Measurements from ENCODE around the gene PHF5A. TPM values are rescaled to one million over a fixed set of nuclear protein-coding genes. Genes with fewer than 3 reads are reported as not detected.

PHF5A gene
- total and polyA plus RNA-seq, 2 donors (not counting 1 experiment from before 2014, with no cell fraction given) = 61.5 to 63.3 TPM

DNA sequence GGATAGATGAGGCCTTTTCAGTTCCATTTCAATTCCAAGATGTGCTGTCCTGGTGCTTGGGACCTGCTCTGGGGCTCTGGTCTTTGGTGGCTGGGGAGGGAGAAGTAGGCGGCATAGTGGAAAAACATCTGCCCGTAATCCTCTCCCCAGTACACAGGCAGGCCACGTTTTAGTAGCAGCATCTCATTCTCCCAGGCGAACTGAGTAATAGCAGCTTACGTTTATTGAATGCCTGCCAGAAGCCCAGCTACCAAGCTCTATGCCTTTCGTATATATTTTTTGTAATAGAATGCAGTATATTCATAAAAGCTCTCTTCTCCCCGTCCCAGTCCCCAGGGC, 11.9 kb upstream of the PHF5A start:
- Histone ChIP-seq H3K27me3 (ENCODE audit: control insufficient read depth, insufficient read depth, low read length) (no peaks in the 10 kb centered on the region), H4K20me1 (ENCODE audit: control insufficient read depth, extremely low read depth, insufficient read depth, low read length) (no peaks in the 10 kb centered on the region), H3K9ac (ENCODE audit: insufficient read depth, low read length) (no peak overlapping the region), H3K4me1 (ENCODE audit: control insufficient read depth, extremely low read depth, insufficient read depth, low read length) (peaks cover 41% of the 10 kb centered on the region), H3K79me2 (ENCODE audit: control insufficient read depth, insufficient read depth, low read length) (peaks cover 52% of the 10 kb centered on the region), H3K4me2 (ENCODE audit: extremely low read depth, insufficient read depth, low read length) (peak overlapping the region; percentile 79), H3K4me3 (replicated peaks in 1 of 4; ENCODE audit: control extremely low read depth in 1 of 4, insufficient read depth in 1 of 4, low read depth in 3 of 4, low read length in 4 of 4) (no peak overlapping the region), H3K36me3 (ENCODE audit: control insufficient read depth, insufficient read depth, low read length) (no peaks in the 10 kb centered on the region), H3K27ac (ENCODE audit: insufficient read depth, low read length) (peak overlapping the region; percentile 83), H3K9me3 (ENCODE audit: control insufficient read depth, insufficient read depth, low read depth, low read length) (no peaks in the 10 kb centered on the region), H2AFZ (ENCODE audit: low read length) (no peak overlapping the region)
- no peak for TF ChIP-seq EZH2 (IDR thresholded peaks at IDR 0.05; ENCODE audit: low read length, missing control alignments)
- TF ChIP-seq, protein P1, sequence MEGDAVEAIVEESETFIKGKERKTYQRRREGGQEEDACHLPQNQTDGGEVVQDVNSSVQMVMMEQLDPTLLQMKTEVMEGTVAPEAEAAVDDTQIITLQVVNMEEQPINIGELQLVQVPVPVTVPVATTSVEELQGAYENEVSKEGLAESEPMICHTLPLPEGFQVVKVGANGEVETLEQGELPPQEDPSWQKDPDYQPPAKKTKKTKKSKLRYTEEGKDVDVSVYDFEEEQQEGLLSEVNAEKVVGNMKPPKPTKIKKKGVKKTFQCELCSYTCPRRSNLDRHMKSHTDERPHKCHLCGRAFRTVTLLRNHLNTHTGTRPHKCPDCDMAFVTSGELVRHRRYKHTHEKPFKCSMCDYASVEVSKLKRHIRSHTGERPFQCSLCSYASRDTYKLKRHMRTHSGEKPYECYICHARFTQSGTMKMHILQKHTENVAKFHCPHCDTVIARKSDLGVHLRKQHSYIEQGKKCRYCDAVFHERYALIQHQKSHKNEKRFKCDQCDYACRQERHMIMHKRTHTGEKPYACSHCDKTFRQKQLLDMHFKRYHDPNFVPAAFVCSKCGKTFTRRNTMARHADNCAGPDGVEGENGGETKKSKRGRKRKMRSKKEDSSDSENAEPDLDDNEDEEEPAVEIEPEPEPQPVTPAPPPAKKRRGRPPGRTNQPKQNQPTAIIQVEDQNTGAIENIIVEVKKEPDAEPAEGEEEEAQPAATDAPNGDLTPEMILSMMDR (conservative IDR thresholded peaks at IDR 0.05 in 1 of 2, IDR thresholded peaks at IDR 0.05 in 1 of 2; ENCODE audit: low read depth in 1 of 2, low read length in 2 of 2) = no peak
- DNase-seq (ENCODE audit: low read depth in 2 of 2) = peak; percentile 83 to 86

DNA sequence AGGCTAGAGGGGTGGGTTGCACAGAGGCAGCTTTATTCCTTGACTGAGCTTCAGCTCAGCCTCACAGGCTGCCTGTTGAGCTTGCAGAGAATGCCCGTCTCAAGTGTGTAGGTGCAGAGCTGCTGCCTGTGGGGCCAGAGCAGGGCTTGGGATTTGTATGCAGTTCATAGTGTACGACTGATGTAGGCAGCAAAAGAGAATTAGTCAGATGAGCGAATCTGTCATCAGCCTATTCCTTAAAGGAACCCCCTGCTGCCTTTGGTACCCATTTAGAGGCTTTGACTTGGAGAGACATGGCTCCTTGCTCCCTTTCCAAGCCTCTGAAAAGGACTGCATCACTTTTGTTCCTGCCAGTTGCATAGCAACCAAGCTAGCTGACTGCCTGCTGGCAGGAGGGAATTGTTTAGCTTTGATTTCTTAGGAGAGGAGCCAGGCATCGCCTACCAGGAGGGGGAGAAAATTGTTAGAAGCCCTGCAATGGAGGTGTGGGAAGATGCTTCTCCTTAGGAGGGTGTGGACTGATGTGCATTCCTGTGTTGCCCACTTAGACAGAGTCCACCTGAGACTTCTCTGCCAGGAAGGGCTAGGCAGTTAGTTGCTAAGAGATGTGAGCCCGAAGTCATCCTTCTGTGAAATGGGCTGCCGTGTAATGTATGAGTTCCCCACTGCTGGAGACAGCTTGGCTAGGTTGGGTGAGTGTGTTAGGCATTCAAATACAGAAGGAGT, 11.3 kb upstream of the PHF5A start:
- Histone ChIP-seq H3K27ac (ENCODE audit: insufficient read depth, low read length) (peak overlapping the region; percentile 83), H3K36me3 (ENCODE audit: control insufficient read depth, insufficient read depth, low read length) (no peaks in the 10 kb centered on the region), H3K4me1 (ENCODE audit: control insufficient read depth, extremely low read depth, insufficient read depth, low read length) (peaks cover 41% of the 10 kb centered on the region), H4K20me1 (ENCODE audit: control insufficient read depth, extremely low read depth, insufficient read depth, low read length) (no peaks in the 10 kb centered on the region), H3K9me3 (ENCODE audit: control insufficient read depth, insufficient read depth, low read depth, low read length) (no peaks in the 10 kb centered on the region), H3K9ac (ENCODE audit: insufficient read depth, low read length) (no peak overlapping the region), H3K4me2 (ENCODE audit: extremely low read depth, insufficient read depth, low read length) (peak overlapping the region; percentile 79), H3K4me3 (replicated peaks in 1 of 4; ENCODE audit: control extremely low read depth in 1 of 4, insufficient read depth in 1 of 4, low read depth in 3 of 4, low read length in 4 of 4) (peak overlapping the region in 1 of 4 experiments; percentile 8), H3K79me2 (ENCODE audit: control insufficient read depth, insufficient read depth, low read length) (peaks cover 53% of the 10 kb centered on the region), H3K27me3 (ENCODE audit: control insufficient read depth, insufficient read depth, low read length) (no peaks in the 10 kb centered on the region), H2AFZ (ENCODE audit: low read length) (no peak overlapping the region)
- peak; percentile 72 to 73 for DNase-seq (ENCODE audit: low read depth in 2 of 2)
- TF ChIP-seq EZH2 (IDR thresholded peaks at IDR 0.05; ENCODE audit: low read length, missing control alignments) = no peak
- TF ChIP-seq, protein P1 (conservative IDR thresholded peaks at IDR 0.05 in 1 of 2, IDR thresholded peaks at IDR 0.05 in 1 of 2; ENCODE audit: low read depth in 1 of 2, low read length in 2 of 2) = peak; percentile 16 to 22

DNA sequence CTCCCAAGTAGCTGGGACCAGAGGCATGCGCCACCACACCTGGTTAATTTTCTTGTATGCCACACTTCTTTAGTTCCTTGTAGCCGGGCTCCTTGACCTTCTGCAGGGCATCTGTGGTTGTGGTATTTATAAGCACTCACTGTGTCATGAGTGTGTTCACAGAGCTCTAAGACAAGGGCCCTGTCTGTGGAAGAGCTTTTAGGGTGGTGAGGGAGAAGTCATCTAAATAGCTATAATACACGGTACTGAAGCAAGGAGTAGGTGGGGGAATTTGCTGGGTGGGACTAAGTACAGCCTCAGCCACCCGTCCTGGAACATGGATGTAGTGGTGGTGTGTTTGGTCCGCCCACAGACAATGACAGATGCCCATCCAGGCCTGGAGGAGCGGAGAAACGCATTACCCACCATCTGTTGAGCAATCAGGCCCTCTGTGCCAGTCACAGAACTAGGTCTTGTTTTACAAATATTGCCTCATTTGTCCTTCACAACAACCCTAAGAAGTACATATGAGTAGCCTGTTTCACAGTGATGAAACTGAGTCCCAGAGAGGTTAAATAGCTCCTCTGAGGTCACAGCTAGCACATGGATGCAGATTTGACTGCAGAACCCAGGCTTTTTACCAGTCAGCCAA, 10.5 kb upstream of the PHF5A start:
- Histone ChIP-seq H3K36me3 (ENCODE audit: control insufficient read depth, insufficient read depth, low read length) (no peaks in the 10 kb centered on the region), H3K9me3 (ENCODE audit: control insufficient read depth, insufficient read depth, low read depth, low read length) (no peaks in the 10 kb centered on the region), H4K20me1 (ENCODE audit: control insufficient read depth, extremely low read depth, insufficient read depth, low read length) (no peaks in the 10 kb centered on the region), H2AFZ (ENCODE audit: low read length) (no peak overlapping the region), H3K4me2 (ENCODE audit: extremely low read depth, insufficient read depth, low read length) (no peak overlapping the region), H3K4me1 (ENCODE audit: control insufficient read depth, extremely low read depth, insufficient read depth, low read length) (peaks cover 41% of the 10 kb centered on the region), H3K27me3 (ENCODE audit: control insufficient read depth, insufficient read depth, low read length) (no peaks in the 10 kb centered on the region), H3K27ac (ENCODE audit: insufficient read depth, low read length) (peak overlapping the region; percentile 83), H3K9ac (ENCODE audit: insufficient read depth, low read length) (no peak overlapping the region), H3K79me2 (ENCODE audit: control insufficient read depth, insufficient read depth, low read length) (peaks cover 53% of the 10 kb centered on the region), H3K4me3 (replicated peaks in 1 of 4; ENCODE audit: control extremely low read depth in 1 of 4, insufficient read depth in 1 of 4, low read depth in 3 of 4, low read length in 4 of 4) (no peak overlapping the region)
- peak; percentile 6 to 89 for DNase-seq (ENCODE audit: low read depth in 2 of 2)
- no peak for TF ChIP-seq EZH2 (IDR thresholded peaks at IDR 0.05; ENCODE audit: low read length, missing control alignments)
- TF ChIP-seq, protein P1 (conservative IDR thresholded peaks at IDR 0.05 in 1 of 2, IDR thresholded peaks at IDR 0.05 in 1 of 2; ENCODE audit: low read depth in 1 of 2, low read length in 2 of 2) = no peak

Data from fibroblast of lung (primary cell).